ENCODE data around the gene VENTX. TPM values are rescaled to one million over a fixed set of nuclear protein-coding genes. Genes with fewer than 3 reads are reported as not detected.

The VENTX gene
- total and polyA plus RNA-seq, 10 of the 15 experiments (the other 5 are each of a cell fraction or from before 2014, with no cell fraction given), result 0.05 TPM; not detected in 9

DNA sequence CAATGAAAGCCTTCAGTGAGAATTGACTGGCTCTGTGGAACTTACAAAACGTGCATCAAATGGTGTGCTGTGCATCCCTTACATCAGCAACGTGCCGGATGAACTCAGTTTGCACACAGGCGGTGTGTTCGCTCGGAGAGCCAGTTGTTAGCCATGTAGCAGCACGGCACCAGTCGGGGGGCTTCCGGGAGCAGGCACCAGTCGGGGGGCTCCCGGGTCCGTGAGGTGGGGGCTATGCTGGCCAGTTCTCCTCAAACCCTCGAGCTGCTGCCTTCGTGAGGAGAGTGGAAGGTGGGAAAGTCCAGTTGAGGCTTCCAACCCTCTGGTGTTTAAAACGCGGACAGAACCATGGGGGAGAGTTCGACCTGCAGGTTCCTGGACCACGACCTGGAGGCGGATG lies 42.6 kb upstream of the VENTX start:
- Histone ChIP-seq H2AFZ (ENCODE audit: control insufficient read depth, low read depth, low read length) (no peak overlapping the region), H3K79me2 (ENCODE audit: control insufficient read depth, insufficient read depth, low read length) (no peaks in the 10 kb centered on the region), H3K4me1 (ENCODE audit: control insufficient read depth, insufficient read depth, low read length) (no peaks in the 10 kb centered on the region), H3K36me3 (ENCODE audit: control insufficient read depth in 2 of 2, insufficient read depth in 2 of 2, low read length in 1 of 2) (no peaks in the 10 kb centered on the region), H4K20me1 (ENCODE audit: control insufficient read depth, insufficient read depth) (no peaks in the 10 kb centered on the region), H3K9me3 (replicated peaks; ENCODE audit: control insufficient read depth, insufficient read depth, low read length) (no peaks in the 10 kb centered on the region), H3K4me2 (ENCODE audit: control insufficient read depth, insufficient read depth) (no peak overlapping the region), H3K27me3 (replicated peaks in 1 of 2; ENCODE audit: control insufficient read depth in 2 of 2, insufficient read depth in 2 of 2, low read length in 1 of 2) (no peaks in the 10 kb centered on the region), H3K9ac (ENCODE audit: control insufficient read depth, insufficient read depth, low read length) (no peak overlapping the region), H3K4me3 (no peak overlapping the region), H3K27ac (ENCODE audit: control insufficient read depth, insufficient read depth) (no peak overlapping the region)
- TF ChIP-seq CBX5 (IDR thresholded peaks at IDR 0.05; ENCODE audit: low read depth), result no peak
- TF ChIP-seq, protein P1, sequence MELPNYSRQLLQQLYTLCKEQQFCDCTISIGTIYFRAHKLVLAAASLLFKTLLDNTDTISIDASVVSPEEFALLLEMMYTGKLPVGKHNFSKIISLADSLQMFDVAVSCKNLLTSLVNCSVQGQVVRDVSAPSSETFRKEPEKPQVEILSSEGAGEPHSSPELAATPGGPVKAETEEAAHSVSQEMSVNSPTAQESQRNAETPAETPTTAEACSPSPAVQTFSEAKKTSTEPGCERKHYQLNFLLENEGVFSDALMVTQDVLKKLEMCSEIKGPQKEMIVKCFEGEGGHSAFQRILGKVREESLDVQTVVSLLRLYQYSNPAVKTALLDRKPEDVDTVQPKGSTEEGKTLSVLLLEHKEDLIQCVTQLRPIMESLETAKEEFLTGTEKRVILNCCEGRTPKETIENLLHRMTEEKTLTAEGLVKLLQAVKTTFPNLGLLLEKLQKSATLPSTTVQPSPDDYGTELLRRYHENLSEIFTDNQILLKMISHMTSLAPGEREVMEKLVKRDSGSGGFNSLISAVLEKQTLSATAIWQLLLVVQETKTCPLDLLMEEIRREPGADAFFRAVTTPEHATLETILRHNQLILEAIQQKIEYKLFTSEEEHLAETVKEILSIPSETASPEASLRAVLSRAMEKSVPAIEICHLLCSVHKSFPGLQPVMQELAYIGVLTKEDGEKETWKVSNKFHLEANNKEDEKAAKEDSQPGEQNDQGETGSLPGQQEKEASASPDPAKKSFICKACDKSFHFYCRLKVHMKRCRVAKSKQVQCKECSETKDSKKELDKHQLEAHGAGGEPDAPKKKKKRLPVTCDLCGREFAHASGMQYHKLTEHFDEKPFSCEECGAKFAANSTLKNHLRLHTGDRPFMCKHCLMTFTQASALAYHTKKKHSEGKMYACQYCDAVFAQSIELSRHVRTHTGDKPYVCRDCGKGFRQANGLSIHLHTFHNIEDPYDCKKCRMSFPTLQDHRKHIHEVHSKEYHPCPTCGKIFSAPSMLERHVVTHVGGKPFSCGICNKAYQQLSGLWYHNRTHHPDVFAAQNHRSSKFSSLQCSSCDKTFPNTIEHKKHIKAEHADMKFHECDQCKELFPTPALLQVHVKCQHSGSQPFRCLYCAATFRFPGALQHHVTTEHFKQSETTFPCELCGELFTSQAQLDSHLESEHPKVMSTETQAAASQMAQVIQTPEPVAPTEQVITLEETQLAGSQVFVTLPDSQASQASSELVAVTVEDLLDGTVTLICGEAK (IDR thresholded peaks at IDR 0.05; ENCODE audit: borderline replicate concordance), result no peak
- no peak for TF ChIP-seq SPI1 (IDR thresholded peaks at IDR 0.05; ENCODE audit: borderline replicate concordance, insufficient read depth, low read depth, low read length)
- TF ChIP-seq, protein P2, sequence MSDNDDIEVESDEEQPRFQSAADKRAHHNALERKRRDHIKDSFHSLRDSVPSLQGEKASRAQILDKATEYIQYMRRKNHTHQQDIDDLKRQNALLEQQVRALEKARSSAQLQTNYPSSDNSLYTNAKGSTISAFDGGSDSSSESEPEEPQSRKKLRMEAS (IDR thresholded peaks at IDR 0.05; ENCODE audit: low read depth, low read length), result no peak
- no peak for TF ChIP-seq MEF2B (IDR thresholded peaks at IDR 0.05; ENCODE audit: partially characterized antibody, poor library complexity, severe bottlenecking)
- no peak for TF ChIP-seq CBX3 (IDR thresholded peaks at IDR 0.05; ENCODE audit: borderline replicate concordance, low read depth)
- TF ChIP-seq, protein P3, sequence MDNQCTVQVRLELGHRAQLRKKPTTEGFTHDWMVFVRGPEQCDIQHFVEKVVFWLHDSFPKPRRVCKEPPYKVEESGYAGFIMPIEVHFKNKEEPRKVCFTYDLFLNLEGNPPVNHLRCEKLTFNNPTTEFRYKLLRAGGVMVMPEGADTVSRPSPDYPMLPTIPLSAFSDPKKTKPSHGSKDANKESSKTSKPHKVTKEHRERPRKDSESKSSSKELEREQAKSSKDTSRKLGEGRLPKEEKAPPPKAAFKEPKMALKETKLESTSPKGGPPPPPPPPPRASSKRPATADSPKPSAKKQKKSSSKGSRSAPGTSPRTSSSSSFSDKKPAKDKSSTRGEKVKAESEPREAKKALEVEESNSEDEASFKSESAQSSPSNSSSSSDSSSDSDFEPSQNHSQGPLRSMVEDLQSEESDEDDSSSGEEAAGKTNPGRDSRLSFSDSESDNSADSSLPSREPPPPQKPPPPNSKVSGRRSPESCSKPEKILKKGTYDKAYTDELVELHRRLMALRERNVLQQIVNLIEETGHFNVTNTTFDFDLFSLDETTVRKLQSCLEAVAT (IDR thresholded peaks at IDR 0.05), result no peak
- TF ChIP-seq, protein P4, sequence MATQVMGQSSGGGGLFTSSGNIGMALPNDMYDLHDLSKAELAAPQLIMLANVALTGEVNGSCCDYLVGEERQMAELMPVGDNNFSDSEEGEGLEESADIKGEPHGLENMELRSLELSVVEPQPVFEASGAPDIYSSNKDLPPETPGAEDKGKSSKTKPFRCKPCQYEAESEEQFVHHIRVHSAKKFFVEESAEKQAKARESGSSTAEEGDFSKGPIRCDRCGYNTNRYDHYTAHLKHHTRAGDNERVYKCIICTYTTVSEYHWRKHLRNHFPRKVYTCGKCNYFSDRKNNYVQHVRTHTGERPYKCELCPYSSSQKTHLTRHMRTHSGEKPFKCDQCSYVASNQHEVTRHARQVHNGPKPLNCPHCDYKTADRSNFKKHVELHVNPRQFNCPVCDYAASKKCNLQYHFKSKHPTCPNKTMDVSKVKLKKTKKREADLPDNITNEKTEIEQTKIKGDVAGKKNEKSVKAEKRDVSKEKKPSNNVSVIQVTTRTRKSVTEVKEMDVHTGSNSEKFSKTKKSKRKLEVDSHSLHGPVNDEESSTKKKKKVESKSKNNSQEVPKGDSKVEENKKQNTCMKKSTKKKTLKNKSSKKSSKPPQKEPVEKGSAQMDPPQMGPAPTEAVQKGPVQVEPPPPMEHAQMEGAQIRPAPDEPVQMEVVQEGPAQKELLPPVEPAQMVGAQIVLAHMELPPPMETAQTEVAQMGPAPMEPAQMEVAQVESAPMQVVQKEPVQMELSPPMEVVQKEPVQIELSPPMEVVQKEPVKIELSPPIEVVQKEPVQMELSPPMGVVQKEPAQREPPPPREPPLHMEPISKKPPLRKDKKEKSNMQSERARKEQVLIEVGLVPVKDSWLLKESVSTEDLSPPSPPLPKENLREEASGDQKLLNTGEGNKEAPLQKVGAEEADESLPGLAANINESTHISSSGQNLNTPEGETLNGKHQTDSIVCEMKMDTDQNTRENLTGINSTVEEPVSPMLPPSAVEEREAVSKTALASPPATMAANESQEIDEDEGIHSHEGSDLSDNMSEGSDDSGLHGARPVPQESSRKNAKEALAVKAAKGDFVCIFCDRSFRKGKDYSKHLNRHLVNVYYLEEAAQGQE (IDR thresholded peaks at IDR 0.05; ENCODE audit: low read depth, low read length), result no peak
- TF ChIP-seq RAD51 (IDR thresholded peaks at IDR 0.05), result no peak
- TF ChIP-seq RCOR1 (conservative IDR thresholded peaks at IDR 0.05; ENCODE audit: low read depth, low read length), result no peak
- TF ChIP-seq NRF1 (conservative IDR thresholded peaks at IDR 0.05; ENCODE audit: low read depth, low read length), result no peak
- no peak for TF ChIP-seq POU2F2 (IDR thresholded peaks at IDR 0.05; ENCODE audit: borderline replicate concordance, low read depth, low read length)
- TF ChIP-seq SREBF2 (IDR thresholded peaks at IDR 0.05; ENCODE audit: low read length), result no peak
- CTCF ChIA-PET, result no interaction called here
- FAIRE-seq (no peak), DNase-seq (ENCODE audit: low read depth, low spot score) (no peak), ATAC-seq (no peak)
- RAD21 ChIA-PET (ENCODE audit: unreplicated experiment), result no interaction called here
- POLR2A ChIA-PET, result no interaction called here
- intact Hi-C loops (cut with micrococcal nuclease; ENCODE audit: unreplicated experiment), result no loop called here
- no TSS peak for BruUV-seq (replicated peaks)
- 66% methylated on average over 19 of the region's 19 CpGs for WGBS (ENCODE audit: insufficient coverage, insufficient replicate concordance, low lambda C conversion rate, missing lambda C conversion rate)
- in situ Hi-C loops (cut with MboI), result no loop called here
- SMC1A ChIA-PET (ENCODE audit: uncharacterized antibody, unreplicated experiment), result no interaction called here
